Stomach (tissue), 4 donors: Measurements from ENCODE around the gene CCND1.

Experiments used
- CTCF ChIP-seq, 7 experiments: fragments of 450-650 bp in 4 of 7; fragments of 200-600 bp in 3 of 7; sonication (generic) in 3 of 7; IDR thresholded peaks; one replicate each; pipeline ENCODE4 v1.5.1; 2016 to 2019; ENCODE audit warnings: antibody characterized with exemption in 7 of 7, control low read depth in 2 of 7, mild to moderate bottlenecking in 1 of 7
- POLR2A ChIP-seq, 4 donors: fragments of 450-650 bp; IDR thresholded peaks; one replicate each; pipeline ENCODE4 v1.6.1; 2016; ENCODE audit warnings: antibody characterized with exemption in 4 of 4, control low read depth in 2 of 4, mild to moderate bottlenecking in 1 of 4, moderate library complexity in 1 of 4
- POLR2AphosphoS5 ChIP-seq, 3 donors: sonication (generic); formaldehyde crosslinking; IDR thresholded peaks; one replicate each; pipeline ENCODE4 v1.6.1; 2016; ENCODE audit warnings: antibody characterized with exemption in 3 of 3

- TF ChIP-seq CTCF (IDR thresholded peaks at IDR 0.05) (no peak), POLR2AphosphoS5 (IDR thresholded peaks at IDR 0.05) (no peak), POLR2A (IDR thresholded peaks at IDR 0.05) (no peak)
Observed at GRCh38 chr11:69692422-69692821, 51.5 kb downstream of the CCND1 start.
